Activated CD4-positive, CD25-positive, alpha-beta regulatory T cell treated with anti-CD3 and anti-CD28 coated beads, Interleukin-2, amount 50 U/mL, for 16 hours (primary cell): ENCODE data around the gene TGM6.
A peak's percentile ranks its signal among the peaks of the same experiment; 100 is the strongest.

Source experiments
- DNase-seq: peaks from one replicate; pipeline ENCODE4 v3.0.0-alpha.2; 2020; ENCODE audit warnings: low read depth, low spot score

Gene TGM6

GRCh38 chr20:2453792-2454191 lies 73.1 kb downstream of the TGM6 start:
- DNase-seq, result no peak

- no peak for DNase-seq
These were observed 75.2 kb downstream of the TGM6 start for GRCh38 chr20:2455771-2456497.

- no peak for DNase-seq
These were observed 78.3 kb downstream of the TGM6 start for GRCh38 chr20:2458919-2459499.

DNA sequence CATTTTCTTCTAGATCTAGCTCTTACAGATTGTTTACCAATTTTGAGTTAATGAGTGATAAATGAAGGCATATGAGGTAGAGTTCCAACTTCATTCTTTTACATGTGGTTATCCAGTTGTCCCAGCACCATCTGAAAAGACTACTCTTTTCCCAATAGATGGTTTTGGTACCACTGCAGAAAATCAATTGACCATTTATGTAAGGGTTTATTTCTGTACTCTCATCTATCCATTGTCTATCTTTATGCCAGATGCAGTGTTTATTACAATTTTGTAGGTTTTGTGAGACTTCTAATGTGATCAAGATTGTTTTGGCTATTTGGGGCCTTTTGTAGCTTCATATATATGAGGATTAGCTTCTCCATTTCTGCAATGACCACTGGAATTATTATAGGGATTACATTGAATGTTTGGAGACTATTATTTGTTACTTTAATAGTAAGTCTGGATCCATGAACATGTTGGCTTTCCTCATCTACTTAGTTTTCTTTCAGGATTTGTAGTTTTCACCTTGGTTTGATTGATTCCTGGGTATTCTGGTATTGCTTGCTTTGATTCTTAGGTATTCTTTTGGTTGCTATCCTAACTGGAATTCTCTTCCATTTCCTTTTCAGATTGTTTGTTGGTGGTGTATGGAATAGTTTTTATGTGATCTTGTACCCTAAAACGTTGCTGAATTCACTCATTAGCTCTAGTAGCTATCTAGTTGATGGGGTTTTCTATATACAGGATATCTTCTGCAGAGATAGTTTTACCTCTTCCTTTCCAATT lies 79.5 kb downstream of the TGM6 start:
- DNase-seq, result no peak

- no peak for DNase-seq
These were observed 80.2 kb downstream of the TGM6 start for GRCh38 chr20:2460752-2461424.

GRCh38 chr20:2462484-2462883 lies 81.8 kb downstream of the TGM6 start:
- DNase-seq, result no peak

DNA sequence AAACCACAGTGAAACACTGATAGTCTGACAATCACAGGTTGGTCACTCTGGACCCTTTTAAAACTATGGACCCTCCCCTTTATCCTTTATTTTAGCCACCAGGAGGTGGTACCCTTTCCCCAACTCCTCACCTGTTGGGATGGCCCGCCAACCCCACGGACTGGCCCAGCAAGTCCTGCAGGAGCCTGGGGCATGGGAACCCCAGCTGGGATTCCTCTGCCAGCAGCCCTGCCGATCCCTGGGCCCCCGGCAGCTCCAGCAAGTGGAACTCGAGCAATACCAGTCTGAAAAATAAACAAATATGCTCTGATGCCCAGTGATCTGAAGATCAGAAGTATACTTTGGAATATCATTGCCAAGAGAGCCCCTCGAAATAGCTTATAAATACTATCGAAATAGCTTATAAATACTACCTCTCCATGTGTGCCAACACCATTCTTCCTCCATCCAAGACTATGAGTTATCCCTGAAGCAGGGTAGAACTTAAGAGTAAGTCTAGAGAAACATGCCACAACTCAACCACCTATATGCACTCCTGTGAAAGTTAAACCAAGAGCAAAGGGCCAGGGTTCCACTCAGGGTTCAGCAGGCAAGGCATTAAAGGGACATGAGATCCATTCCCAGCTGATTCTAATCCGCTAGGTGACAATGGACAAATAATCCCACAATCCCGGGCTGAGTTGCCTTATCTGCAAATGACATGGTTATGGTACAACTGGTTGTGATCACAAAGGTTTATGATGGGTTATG lies 83.1 kb downstream of the TGM6 start:
- DNase-seq, result no peak

- no peak for DNase-seq
These were observed 84.4 kb downstream of the TGM6 start for GRCh38 chr20:2465100-2465499.

DNA sequence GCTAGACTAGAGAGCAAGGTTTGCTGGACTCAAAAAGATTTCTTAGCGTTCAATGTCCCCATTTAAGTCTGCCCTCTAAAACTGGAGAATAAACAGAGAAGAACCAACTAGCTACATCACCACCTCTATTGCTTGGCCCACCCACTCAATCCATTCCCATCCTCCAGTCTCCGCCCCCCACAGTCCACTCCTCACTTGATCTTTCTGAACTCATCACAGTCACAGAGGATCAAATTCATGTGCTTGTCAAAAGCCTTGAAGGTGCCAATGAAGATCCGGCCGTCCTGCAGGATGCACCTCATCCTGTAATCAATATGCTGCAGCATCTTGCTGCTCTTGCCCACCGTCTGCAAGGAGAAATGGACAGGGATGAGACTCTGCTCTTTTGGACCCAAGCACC lies 86.7 kb downstream of the TGM6 start:
- DNase-seq, result no peak

GRCh38 chr20:2468581-2469407 lies 88.1 kb downstream of the TGM6 start:
- DNase-seq, result no peak

DNA sequence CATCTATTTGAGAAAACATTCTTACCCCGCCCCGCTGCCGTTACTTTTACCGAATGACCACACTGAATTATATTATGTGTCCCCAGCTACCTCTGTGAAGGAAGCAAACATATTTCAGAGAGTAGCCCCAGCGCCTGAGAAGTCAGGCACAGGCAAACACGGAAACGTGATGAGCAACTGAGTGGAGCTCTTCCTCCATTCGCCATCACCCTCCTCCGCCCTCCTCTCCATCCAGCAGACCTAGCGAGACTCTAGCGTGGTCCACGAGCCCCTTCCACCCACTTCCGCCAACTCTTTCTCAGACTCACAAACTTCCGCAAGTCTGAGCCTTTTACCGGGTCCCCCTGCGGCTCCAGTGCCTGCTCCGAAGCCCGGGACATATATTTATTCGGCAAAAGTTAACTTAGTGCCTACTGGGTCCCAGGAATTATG lies 89.3 kb downstream of the TGM6 start:
- peak; percentile 28 for DNase-seq

GRCh38 chr20:2470423-2471193 lies 89.9 kb downstream of the TGM6 start, which contains the start of gene SNRPB:
TSS of gene SNRPB (minus strand) at chr20:2470789. CDS start at chr20:2470690, 99 bp downstream.
- peak; percentile 91 for DNase-seq

DNA sequence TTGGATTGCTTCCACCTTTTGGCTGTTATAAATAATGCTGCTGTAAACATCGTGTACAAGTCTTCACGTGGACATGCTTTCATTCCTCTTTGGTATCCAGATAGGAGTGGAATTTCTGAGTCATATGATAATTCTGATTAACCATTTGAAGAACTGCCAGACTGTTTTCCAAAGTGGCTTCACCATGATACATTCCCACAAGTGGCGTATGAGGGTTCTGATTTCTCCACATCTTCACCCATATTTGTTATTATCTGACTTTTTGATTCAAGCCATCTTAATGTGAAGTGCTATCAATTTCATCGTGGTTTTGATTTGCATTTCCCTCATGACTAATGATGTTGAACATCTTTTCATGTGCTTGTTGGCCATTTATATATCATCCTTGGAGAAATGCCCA lies 92.8 kb downstream of the TGM6 start:
- no peak for DNase-seq

DNA sequence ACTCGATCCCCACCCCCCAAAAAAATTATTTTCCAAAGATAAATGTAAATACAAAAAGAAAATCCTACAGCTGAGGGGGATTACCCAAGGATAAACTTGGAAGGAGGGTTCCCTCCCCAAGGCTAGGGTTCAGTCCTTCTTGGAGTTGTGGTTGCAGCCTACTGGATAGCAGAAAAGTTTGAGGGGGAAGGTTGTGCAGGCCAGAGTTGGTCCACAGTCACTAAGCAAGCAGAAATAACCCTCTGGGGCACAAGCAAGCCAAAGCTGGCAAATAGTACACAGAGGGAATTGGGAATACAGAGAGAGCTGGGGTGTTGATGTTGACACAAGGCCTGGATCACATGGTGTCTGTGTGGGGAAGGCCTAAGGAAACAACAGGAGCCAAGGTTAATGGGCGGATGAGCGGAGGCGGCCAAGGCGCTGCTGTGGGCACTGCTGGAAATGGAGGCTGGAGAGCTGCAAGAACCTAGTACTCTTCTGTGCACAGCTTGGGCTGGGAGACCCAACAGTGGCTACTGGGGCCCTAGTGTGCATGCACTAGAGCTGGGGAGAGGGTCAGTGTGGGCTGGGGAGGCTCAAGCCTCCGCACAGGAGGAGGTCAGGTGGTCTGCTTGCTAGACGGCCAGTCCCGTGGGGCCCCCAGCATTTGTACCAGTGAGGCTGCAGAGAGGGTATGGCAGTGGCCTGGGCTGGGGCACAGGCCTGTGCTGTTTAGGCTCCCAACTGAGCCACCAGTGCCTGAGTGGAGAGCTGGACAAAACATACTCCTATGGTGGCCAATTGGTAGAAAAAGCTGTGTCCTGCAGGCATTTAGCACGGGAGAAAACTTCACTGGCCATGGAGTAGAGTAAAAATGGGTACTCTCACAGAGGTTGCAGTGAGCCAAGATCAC lies 95.4 kb downstream of the TGM6 start:
- DNase-seq, result no peak

GRCh38 chr20:2476742-2477615 lies 96.3 kb downstream of the TGM6 start:
- DNase-seq, result no peak

DNA sequence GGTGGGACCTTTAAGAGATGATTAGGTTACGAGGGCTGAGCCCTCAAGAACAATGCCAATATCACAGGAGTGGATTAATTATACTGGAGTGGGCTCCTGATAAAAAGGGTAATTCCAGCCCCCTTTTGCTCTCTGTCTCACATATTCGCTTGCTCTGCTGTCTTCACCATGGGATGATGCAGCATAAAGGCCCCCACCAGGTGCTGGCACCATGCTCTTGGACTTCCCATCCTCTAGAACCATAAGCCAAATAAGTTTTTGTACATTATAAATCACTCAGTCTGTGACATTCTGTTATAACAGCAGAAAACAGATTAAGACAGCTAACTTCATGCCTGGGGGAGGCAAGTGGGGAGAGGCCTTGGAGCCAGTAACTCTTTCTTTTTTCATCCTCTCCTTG lies 99.7 kb downstream of the TGM6 start:
- DNase-seq, result no peak
